ENCODE data around the gene PIP5K1A. TPM values are rescaled to one million over a fixed set of nuclear protein-coding genes. Genes with fewer than 3 reads are reported as not detected.

PIP5K1A gene, protein sequence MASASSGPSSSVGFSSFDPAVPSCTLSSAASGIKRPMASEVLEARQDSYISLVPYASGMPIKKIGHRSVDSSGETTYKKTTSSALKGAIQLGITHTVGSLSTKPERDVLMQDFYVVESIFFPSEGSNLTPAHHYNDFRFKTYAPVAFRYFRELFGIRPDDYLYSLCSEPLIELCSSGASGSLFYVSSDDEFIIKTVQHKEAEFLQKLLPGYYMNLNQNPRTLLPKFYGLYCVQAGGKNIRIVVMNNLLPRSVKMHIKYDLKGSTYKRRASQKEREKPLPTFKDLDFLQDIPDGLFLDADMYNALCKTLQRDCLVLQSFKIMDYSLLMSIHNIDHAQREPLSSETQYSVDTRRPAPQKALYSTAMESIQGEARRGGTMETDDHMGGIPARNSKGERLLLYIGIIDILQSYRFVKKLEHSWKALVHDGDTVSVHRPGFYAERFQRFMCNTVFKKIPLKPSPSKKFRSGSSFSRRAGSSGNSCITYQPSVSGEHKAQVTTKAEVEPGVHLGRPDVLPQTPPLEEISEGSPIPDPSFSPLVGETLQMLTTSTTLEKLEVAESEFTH
- 78.0 and 88.6 TPM in 2 replicates for total RNA-seq

DNA sequence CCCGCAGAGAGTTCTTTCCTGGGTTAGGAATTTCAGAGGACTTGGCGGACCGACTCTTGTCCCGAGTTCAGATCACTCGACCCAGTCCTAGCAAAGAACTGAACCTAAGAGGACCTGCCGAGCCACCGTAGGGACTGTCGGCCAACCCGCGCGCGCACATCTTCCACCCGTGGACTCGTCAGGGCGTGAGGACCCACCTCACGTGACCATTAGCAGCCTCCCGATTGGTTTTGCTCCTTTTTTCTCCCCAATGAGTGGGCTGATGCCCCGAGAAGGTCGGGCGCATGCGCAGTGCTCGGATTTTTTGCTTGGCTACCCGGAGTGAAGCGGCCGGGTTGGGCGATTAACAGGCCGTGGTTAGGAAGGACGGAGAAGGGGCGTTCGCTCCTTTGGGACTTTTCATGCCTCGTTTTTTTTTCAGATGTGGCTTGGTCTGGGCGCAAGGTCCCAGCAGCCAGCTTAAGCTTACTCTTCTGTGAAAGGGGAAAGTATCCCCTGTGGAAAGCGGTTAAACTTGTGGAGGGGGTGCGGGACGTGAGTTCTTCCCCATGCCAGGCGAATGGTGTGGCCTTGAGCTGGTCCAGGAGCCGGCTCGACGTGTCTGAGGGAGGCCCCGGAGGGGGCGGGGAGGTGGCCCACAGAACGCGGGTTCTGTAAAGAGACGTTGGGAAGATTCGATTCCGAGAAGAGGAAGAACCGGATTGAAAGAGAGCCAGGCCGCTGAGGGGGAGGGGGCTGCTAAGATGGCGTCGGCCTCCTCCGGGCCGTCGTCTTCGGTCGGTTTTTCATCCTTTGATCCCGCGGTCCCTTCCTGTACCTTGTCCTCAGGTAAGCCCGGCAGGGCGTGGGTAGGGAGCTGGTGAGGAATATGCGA lies at the start of gene PIP5K1A:
Gene PIP5K1A (plus strand): TSS at position 299 of the 874 bp plus-strand sequence. CDS start 445 bp downstream, at position 744.

DNA sequence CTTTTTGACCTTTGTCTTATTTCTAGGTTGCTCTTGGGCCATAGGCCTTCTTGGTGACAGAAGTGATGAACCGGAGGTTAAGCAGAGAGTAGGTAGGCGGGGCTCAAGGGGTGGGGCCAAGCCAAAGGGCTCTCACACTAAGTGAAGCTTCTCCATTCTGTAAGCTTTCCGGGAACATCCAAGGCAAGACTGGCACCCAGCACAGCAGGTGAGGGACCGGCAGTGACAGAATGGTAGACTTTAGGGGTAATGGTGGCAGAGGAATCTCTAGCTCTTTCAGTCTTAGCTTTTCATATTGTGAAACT lies 41.9 kb upstream of the PIP5K1A start, which contains the start of gene TNFAIP8L2:
Gene TNFAIP8L2 (plus strand): TSS at position 135 of the 305 bp plus-strand sequence. CDS start 2,049 bp downstream, outside the sequence.

DNA sequence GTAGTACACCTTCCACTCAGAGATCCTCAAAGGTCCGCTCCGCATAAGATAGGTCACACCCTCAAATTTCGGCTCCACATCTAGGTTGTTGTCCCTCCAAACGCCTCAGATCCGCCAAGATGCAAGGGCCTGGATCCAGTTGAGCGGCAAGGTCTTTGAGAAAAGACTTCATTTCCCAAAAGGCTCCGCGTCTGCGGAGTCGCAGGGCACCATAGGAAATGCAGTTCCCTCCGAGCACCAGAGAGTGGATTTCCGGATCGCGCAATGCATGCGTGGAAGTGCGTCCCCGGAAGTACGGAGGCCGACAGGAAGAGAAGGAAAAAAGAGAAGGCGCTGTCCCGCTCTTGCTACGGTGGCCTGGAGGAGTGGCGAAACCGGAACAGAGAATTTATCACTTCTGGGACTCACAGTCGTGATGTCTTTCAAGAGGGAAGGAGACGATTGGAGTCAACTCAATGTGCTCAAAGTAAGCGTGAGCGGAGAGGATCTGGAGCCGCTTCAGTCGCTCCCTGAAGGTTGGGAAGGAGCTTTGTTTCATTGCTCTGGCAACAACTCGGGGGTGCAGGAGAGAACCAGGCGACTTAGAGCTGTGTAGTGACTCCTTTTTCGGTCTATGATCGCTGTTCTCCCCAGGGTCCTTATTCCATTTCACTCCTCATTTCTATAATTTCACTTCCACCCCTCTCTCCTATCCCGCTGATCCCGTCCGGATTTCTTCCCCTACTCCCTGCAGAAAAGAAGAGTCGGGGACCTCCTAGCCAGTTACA lies 32.4 kb upstream of the PIP5K1A start, which contains the start of the genes LYSMD1 and SCNM1:
Gene LYSMD1 (minus strand): TSS at position 165 of the 767 bp plus-strand sequence. CDS start 644 bp downstream, outside the sequence.
Gene SCNM1 (plus strand): TSS at position 407 of the 767 bp plus-strand sequence. CDS start 9 bp downstream, at position 416.

DNA sequence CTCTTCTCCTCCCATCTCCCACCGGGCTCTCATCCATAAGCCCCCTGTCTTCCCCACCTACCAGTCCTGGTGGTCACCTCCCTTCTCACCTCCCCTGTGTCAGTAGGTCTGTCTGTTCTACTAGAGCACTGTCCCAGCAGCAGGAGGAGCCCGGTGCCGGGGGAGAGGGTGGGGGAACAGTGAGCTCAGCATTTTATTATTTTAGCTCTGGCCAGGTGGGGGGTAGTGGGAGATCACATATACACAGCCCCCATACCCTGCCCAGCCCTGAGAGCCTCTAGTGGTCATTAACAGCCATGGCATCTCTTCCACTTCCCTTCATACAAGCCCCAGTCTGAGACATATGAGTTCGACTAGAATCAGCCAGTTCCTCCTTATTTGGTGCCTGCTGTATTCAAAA lies 22.5 kb upstream of the PIP5K1A start, which contains the start of gene TMOD4:
Gene TMOD4 (minus strand): TSS at position 119 of the 400 bp plus-strand sequence. CDS start 1,106 bp downstream, outside the sequence.

DNA sequence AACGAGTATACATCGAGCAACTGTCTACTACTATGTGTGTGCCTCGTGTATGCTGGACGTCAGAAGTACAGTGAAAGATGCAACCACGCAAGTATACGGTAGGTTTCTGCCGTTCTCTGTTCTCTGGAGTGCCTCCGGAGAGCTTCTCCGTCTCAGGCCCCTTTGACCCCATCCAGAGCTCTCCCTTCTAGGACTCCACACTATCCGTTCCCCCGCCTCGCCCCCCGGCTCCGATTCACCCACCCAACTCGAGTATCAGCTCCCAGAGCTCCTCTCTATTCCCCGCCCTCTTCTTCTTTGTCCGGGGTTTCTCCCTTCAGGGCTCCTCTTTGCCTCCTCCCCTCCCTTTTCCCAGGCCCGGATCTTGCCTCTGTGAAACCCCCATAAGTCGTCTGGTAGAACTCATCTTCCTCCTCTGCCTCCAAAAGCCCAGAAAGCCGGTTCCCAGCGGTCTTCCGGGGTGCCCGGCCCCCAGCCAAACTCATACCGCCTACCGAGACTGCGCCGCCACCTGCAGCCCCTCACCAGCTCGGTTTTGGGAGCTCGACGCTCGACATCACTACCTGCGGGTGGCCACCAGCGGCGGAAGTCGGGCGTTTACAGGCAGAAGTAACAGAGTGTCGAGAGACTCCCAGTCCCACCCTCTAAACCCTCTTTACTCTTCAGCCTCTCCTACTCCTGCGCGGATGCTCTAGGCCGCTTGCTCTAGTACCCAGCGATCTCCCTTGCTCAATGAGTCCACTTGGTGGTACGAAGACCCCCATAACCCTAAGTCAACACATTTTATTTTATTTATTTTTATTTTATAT lies 8.5 kb upstream of the PIP5K1A start, which contains the start of gene VPS72:
Gene VPS72 (minus strand): TSS at position 561 of the 809 bp plus-strand sequence. CDS start 76 bp downstream, at position 485.

DNA sequence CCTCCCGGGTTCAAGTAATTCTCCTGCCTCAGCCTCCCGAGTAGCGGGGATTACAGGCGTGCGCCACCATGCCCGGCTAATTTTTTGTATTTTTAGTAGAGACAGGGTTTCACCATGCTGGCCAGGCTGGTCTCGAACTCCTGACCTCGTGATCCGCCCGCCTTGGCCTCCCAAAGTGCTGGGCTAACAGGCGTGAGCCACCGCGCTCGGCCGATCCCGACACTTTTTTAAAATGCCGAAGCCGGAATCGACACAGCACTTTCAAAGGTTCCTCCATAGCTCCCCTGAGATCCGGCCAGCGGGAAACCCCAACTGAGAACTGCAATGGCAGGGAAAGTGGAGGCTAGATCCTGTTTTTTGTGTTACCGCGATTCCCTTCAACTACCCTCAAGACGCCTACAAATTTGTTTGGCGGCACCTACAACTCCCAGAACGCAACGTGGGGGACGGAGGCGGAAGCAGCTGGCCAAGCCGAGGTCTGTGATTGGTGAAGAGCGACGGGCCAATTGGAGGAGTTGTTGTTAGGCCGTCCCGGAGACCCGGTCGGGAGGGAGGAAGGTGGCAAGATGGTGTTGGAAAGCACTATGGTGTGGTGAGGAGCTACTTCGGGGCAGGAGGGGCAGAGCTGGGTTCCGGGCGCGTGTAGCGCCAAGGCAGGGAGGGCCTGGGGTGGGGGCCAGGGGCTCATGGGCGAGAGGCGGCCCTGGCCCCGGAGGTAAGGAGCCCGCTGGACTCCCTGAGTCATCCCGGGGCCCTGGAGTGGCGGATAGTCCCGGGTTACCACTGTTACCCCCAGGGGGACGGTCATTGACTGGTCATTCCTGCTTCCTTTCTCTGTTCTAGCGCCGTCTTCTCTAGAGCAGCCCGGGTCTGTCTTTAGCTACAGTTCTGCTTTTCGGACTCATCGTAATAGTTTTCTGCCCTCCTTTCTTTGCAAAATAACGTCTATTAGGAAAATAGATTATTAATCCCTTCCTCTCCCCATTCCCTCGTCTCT lies 56.2 kb downstream of the PIP5K1A start, which contains the start of gene PSMD4:
Gene PSMD4 (plus strand): TSS at position 518 of the 997 bp plus-strand sequence. CDS start 49 bp downstream, at position 567.

DNA sequence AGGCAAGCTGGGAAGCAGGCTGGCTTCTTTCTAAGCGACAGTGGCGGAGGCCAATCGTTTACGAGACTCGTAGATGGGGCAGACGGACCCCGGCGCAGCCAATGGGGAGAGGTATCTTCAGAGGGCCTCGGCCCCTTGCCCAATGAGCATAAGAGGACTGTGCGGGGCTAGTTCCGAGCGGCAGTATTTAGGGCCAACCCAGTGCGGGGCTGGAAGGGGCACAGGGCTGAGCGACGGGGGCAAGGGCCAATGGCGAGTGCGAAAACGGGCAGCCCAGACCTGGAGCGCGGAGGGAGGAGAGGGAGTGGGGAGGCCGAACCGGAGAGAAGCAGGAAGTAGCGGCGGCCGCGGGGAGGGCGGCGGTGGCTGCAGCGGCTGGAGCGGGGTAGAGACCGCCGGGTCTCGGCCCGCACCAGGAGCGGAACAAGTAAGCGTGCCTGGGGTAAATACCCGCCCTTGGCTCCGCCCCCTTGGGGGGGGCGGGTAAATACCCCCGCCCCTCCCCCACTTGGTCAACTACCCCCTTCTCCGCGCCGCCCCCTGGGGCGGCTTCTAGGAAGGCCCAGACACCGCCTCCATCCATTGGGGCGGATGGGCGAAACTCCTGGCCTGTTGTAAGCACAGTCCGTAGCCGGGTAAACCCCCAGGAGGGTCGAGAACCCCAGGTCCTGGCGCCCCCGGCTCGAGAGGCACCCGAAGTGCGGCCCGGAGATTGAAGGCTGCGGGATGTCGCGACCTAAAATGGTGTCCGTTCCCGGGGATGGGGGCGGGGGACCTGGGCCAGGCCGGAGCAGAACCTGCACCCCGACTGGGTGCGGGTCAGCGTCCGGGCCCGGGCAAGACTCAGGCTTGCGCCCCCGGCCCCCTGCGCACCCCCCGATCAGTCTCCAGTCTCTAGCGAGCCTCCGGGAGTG lies 83.9 kb downstream of the PIP5K1A start, which contains the start of gene ZNF687:
Gene ZNF687 (plus strand): TSS at position 331 of the 914 bp plus-strand sequence. CDS start 3,993 bp downstream, outside the sequence.

Other genes with a start within 250 kb of the PIP5K1A start
- gene CERS2, start 223.7 kb upstream of the PIP5K1A start, total RNA-seq, result 170 and 179 TPM in 2 replicates
- 0.22 and 0.39 TPM in 2 replicates for gene ANXA9, start 216.3 kb upstream of the PIP5K1A start, total RNA-seq
- gene MINDY1, start 191.7 kb upstream of the PIP5K1A start, total RNA-seq, result 14.0 and 18.5 TPM in 2 replicates
- 12.3 and 12.6 TPM in 2 replicates for gene PRUNE1, start 190.1 kb upstream of the PIP5K1A start, total RNA-seq
- gene BNIPL, start 162.0 kb upstream of the PIP5K1A start, total RNA-seq, result 0.32 and 0.52 TPM in 2 replicates
- gene C1orf56, start 150.8 kb upstream of the PIP5K1A start, total RNA-seq, result 3.0 and 3.7 TPM in 2 replicates
- gene CDC42SE1, start 138.9 kb upstream of the PIP5K1A start, total RNA-seq, result 41.3 and 48.5 TPM in 2 replicates
- gene MLLT11, start 138.2 kb upstream of the PIP5K1A start, total RNA-seq, result 3.4 and 3.9 TPM in 2 replicates
- gene GABPB2, start 127.8 kb upstream of the PIP5K1A start, total RNA-seq, result 22.0 and 22.9 TPM in 2 replicates
- gene SEMA6C, start 51.9 kb upstream of the PIP5K1A start, total RNA-seq, result 1.3 and 1.4 TPM in 2 replicates
- gene TNFAIP8L2, start 41.9 kb upstream of the PIP5K1A start, total RNA-seq, result not detected in 2 replicates
- gene LYSMD1, start 32.6 kb upstream of the PIP5K1A start, total RNA-seq, result 7.4 and 9.0 TPM in 2 replicates
- 26.9 and 37.2 TPM in 2 replicates for gene SCNM1, start 32.4 kb upstream of the PIP5K1A start, total RNA-seq
- gene TMOD4, start 22.6 kb upstream of the PIP5K1A start, total RNA-seq, result 0.32 and 0.52 TPM in 2 replicates
- 32.5 and 34.6 TPM in 2 replicates for gene VPS72, start 8.4 kb upstream of the PIP5K1A start, total RNA-seq
- 112 and 120 TPM in 2 replicates for gene PSMD4, start 56.2 kb downstream of the PIP5K1A start, total RNA-seq
- gene ZNF687, start 83.7 kb downstream of the PIP5K1A start, total RNA-seq, result 12.9 and 14.1 TPM in 2 replicates
- gene PI4KB, start 128.9 kb downstream of the PIP5K1A start, total RNA-seq, result 43.9 and 44.8 TPM in 2 replicates
- gene RFX5, start 148.7 kb downstream of the PIP5K1A start, total RNA-seq, result 30.2 and 34.6 TPM in 2 replicates
- 89.0 and 90.6 TPM in 2 replicates for gene SELENBP1, start 174.2 kb downstream of the PIP5K1A start, total RNA-seq
- gene PSMB4, start 201.0 kb downstream of the PIP5K1A start, total RNA-seq, result 290 and 352 TPM in 2 replicates

All from articular chondrocyte of knee joint (primary cell).